H1 (cell line): ENCODE results near the gene ANKRD66. TPM values are rescaled to one million over a fixed set of nuclear protein-coding genes. Genes with fewer than 3 reads are reported as not detected.

ENCODE experiments used
- CTCF ChIA-PET: fragments of 300-600 bp; sonication (Branson Sonifier 250); formaldehyde crosslinking; loops from one replicate; lab custom pipeline; 2021; ENCODE audit not compliant: partially characterized antibody; lab: Charles Lee
- POLR2A ChIA-PET: fragments of 300-600 bp; sonication (Branson Sonifier 250); formaldehyde crosslinking; loops from one replicate; lab custom pipeline; 2021; ENCODE audit warnings: inconsistent platforms; ENCODE audit not compliant: partially characterized antibody; lab: Charles Lee
- DNase-seq, 2 experiments: peaks; one replicate each; pipeline versions ENCODE4 v3.0.0 to v3.0.0-alpha.2; 2010 to 2022; ENCODE audit warnings: low spot score in 2 of 2, low read depth in 1 of 2, mixed read lengths in 1 of 2
- FAIRE-seq: peaks from 2 replicates; lab custom pipeline; 2011; peaks lifted over from hg19 to GRCh38; lab: Jason Lieb, UNC
- H2AFZ ChIP-seq: 2 replicates; pipeline ENCODE4 v1.8.1; 2012; ENCODE audit warnings: low read length, inconsistent platforms
- H2AK5ac ChIP-seq: 2 replicates; pipeline ENCODE4 v1.6.1; 2013; ENCODE audit warnings: low read depth, low read length
- H2BK120ac ChIP-seq: replicated peaks from 2 replicates; pipeline ENCODE3; 2013; ENCODE audit warnings: low read depth, low read length, inconsistent platforms
- H2BK12ac ChIP-seq: 2 replicates; pipeline ENCODE4 v1.6.1; 2013; ENCODE audit warnings: low read depth, low read length
- H2BK15ac ChIP-seq: 2 replicates; pipeline ENCODE4 v1.6.1; 2013; ENCODE audit warnings: low read length
- H2BK20ac ChIP-seq: 2 replicates; pipeline ENCODE4 v1.6.1; 2013; ENCODE audit warnings: low read length
- H2BK5ac ChIP-seq: 2 replicates; pipeline ENCODE4 v1.6.1; 2013; ENCODE audit warnings: low read depth, low read length
- H3K14ac ChIP-seq: 2 replicates; pipeline ENCODE4 v1.6.1; 2013; ENCODE audit warnings: inconsistent platforms; ENCODE audit not compliant: insufficient read length
- H3K18ac ChIP-seq: 2 replicates; pipeline ENCODE4 v1.6.1; 2013; ENCODE audit warnings: low read length; ENCODE audit errors: extremely low read depth
- H3K23ac ChIP-seq: 2 replicates; pipeline ENCODE4 v1.6.1; 2013; ENCODE audit warnings: inconsistent platforms; ENCODE audit not compliant: insufficient read length
- H3K23me2 ChIP-seq: 2 replicates; pipeline ENCODE4 v1.6.1; 2013; ENCODE audit warnings: low read depth, low read length
- H3K27ac ChIP-seq: 2 replicates; pipeline ENCODE4 v1.6.1; 2011; ENCODE audit warnings: low read depth, low read length, inconsistent platforms
- H3K27me3 ChIP-seq, 4 experiments: replicated peaks in 1 of 4; 1 replicate in 1 of 4; 2 replicates in 3 of 4; pipeline versions ENCODE4 v1.6.1 to v1.8.1; 2011 to 2013; ENCODE audit warnings: low read length in 3 of 4, mild to moderate bottlenecking in 3 of 4, inconsistent platforms in 2 of 4, mixed read lengths in 2 of 4, moderate library complexity in 1 of 4; ENCODE audit not compliant: control insufficient read depth in 3 of 4, insufficient read depth in 3 of 4; ENCODE audit errors: extremely low read depth in 1 of 4
- H3K36me3 ChIP-seq, 4 experiments: 2 replicates each; pipeline versions ENCODE4 v1.6.1 to v1.8.1; 2011 to 2013; ENCODE audit warnings: mild to moderate bottlenecking in 4 of 4, low read length in 3 of 4, moderate library complexity in 2 of 4, control low read depth in 1 of 4, inconsistent platforms in 1 of 4; ENCODE audit not compliant: insufficient read depth in 4 of 4, control insufficient read depth in 2 of 4
- H3K4ac ChIP-seq: replicated peaks from 2 replicates; pipeline ENCODE3; 2013; ENCODE audit warnings: low read length, low read depth, mixed read lengths, inconsistent platforms; ENCODE audit not compliant: insufficient read length
- H3K4me1 ChIP-seq, 4 experiments: replicated peaks in 1 of 4; 1 replicate in 1 of 4; 2 replicates in 3 of 4; pipeline versions ENCODE4 v1.6.1 to v1.8.1; 2011 to 2013; ENCODE audit warnings: low read length in 3 of 4, inconsistent platforms in 2 of 4, mixed read lengths in 1 of 4; ENCODE audit not compliant: insufficient read depth in 4 of 4, control insufficient read depth in 3 of 4
- H3K4me2 ChIP-seq, 2 experiments: 2 replicates each; pipeline versions ENCODE4 v1.6.1 to v1.8.1; 2011 to 2013; ENCODE audit warnings: low read depth in 2 of 2, low read length in 2 of 2, control low read depth in 1 of 2, inconsistent platforms in 1 of 2, mild to moderate bottlenecking in 1 of 2; ENCODE audit not compliant: insufficient read depth in 1 of 2
- H3K4me3 ChIP-seq, 4 experiments: fragments of 200-600, 300-600 bp in 1 of 4; sonication (generic), shearing (Covaris generic), sonication (Bioruptor Twin) in 1 of 4; 2 replicates each; pipeline versions ENCODE4 v1.5.1 to v1.8.1; 2011 to 2016; ENCODE audit warnings: low read length in 4 of 4, low read depth in 3 of 4, control low read depth in 2 of 4, inconsistent platforms in 2 of 4, mild to moderate bottlenecking in 2 of 4, mixed read lengths in 1 of 4, moderate library complexity in 1 of 4; ENCODE audit not compliant: insufficient read depth in 2 of 4; ENCODE audit errors: extremely low read depth in 1 of 4
- H3K56ac ChIP-seq: replicated peaks from 2 replicates; pipeline ENCODE3; 2013; ENCODE audit warnings: low read depth, mild to moderate bottlenecking, mixed read lengths, low read length, inconsistent platforms; ENCODE audit not compliant: insufficient read length
- H3K79me1 ChIP-seq: 2 replicates; pipeline ENCODE4 v1.6.1; 2013; ENCODE audit warnings: low read depth, low read length, control low read depth
- H3K79me2 ChIP-seq, 2 experiments: 2 replicates each; pipeline versions ENCODE4 v1.6.1 to v1.8.1; 2012 to 2013; ENCODE audit warnings: low read length in 2 of 2, mild to moderate bottlenecking in 2 of 2, inconsistent platforms in 1 of 2; ENCODE audit not compliant: insufficient read depth in 2 of 2, control insufficient read depth in 1 of 2
- H3K9ac ChIP-seq, 4 experiments: replicated peaks in 1 of 4; 1 replicate in 1 of 4; 2 replicates in 3 of 4; pipeline versions ENCODE4 v1.6.1 to v1.8.1; 2011 to 2013; ENCODE audit warnings: low read depth in 3 of 4, low read length in 3 of 4, control low read depth in 2 of 4, mild to moderate bottlenecking in 2 of 4, moderate library complexity in 2 of 4, inconsistent platforms in 1 of 4; ENCODE audit errors: extremely low read depth in 1 of 4
- H3K9me3 ChIP-seq, 2 experiments: 2 replicates each; pipeline versions ENCODE4 v1.6.1 to v1.8.1; 2012 to 2013; ENCODE audit warnings: mild to moderate bottlenecking in 2 of 2, moderate library complexity in 2 of 2, control low read depth in 1 of 2, inconsistent platforms in 1 of 2, low read depth in 1 of 2, low read length in 1 of 2, mixed read lengths in 1 of 2; ENCODE audit not compliant: insufficient read depth in 2 of 2
- H4K20me1 ChIP-seq, 2 experiments: replicated peaks in 1 of 2; 2 replicates each; pipeline versions ENCODE3 to v1.8.1; 2011 to 2013; ENCODE audit warnings: inconsistent platforms in 2 of 2, low read length in 2 of 2, mild to moderate bottlenecking in 1 of 2; ENCODE audit not compliant: insufficient read depth in 2 of 2, control insufficient read depth in 1 of 2
- H4K5ac ChIP-seq: 2 replicates; pipeline ENCODE4 v1.6.1; 2013; ENCODE audit warnings: low read length, low read depth, mixed read lengths, inconsistent platforms; ENCODE audit not compliant: insufficient read length
- H4K8ac ChIP-seq: 2 replicates; pipeline ENCODE4 v1.8.0; 2013; ENCODE audit warnings: mild to moderate bottlenecking, moderate library complexity, low read length, inconsistent platforms; ENCODE audit not compliant: insufficient read depth; ENCODE audit errors: extremely low read depth
- H4K91ac ChIP-seq: replicated peaks from 2 replicates; pipeline ENCODE3; 2013; ENCODE audit warnings: low read length, mixed read lengths, inconsistent platforms; ENCODE audit not compliant: insufficient read length
- ASH2L ChIP-seq: fragments of 200-600, 300-600 bp; sonication (generic); IDR thresholded peaks from one replicate; pipeline ENCODE4 v1.7.1; 2017; ENCODE audit warnings: low read length
- BRCA1 ChIP-seq: IDR thresholded peaks from 2 replicates; pipeline ENCODE4 v1.6.1; 2012; ENCODE audit warnings: low read depth, low read length, improper control_type of control experiment
- KDM1A ChIP-seq: fragments of 200-600, 300-600 bp; sonication (generic); IDR thresholded peaks from 2 replicates; pipeline ENCODE4 v1.7.1; 2016; ENCODE audit warnings: mild to moderate bottlenecking, low read length, borderline replicate concordance
- NANOG ChIP-seq: IDR thresholded peaks from 2 replicates; pipeline ENCODE4 v1.6.1; 2011; ENCODE audit warnings: low read length, low read depth, mild to moderate bottlenecking, inconsistent platforms; ENCODE audit not compliant: insufficient read depth, poor library complexity, severe bottlenecking
- PHF8 ChIP-seq: fragments of 200-600 bp; sonication (generic); conservative IDR thresholded peaks from 2 replicates; pipeline ENCODE4 v1.7.1; 2012; ENCODE audit warnings: low read depth, mild to moderate bottlenecking, inconsistent platforms, low read length, moderate library complexity
- RBBP5 ChIP-seq: IDR thresholded peaks from 2 replicates; pipeline ENCODE4 v1.7.1; 2012; ENCODE audit warnings: low read depth, mild to moderate bottlenecking, inconsistent platforms, low read length, moderate library complexity, borderline replicate concordance
- SP4 ChIP-seq: IDR thresholded peaks from 2 replicates; pipeline ENCODE4 v1.6.1; 2012; ENCODE audit warnings: low read length, inconsistent platforms
- TCF12 ChIP-seq: IDR thresholded peaks from 2 replicates; pipeline ENCODE4 v1.6.1; 2011; ENCODE audit warnings: low read depth, mild to moderate bottlenecking, low read length
- ZNF274 ChIP-seq: IDR thresholded peaks from 2 replicates; pipeline ENCODE4 v1.7.0; 2012; ENCODE audit warnings: low read length, borderline replicate concordance; ENCODE audit errors: extremely low read depth
- WGBS, 2 experiments: shearing (Covaris generic) in 1 of 2; methylation state at CpG; one replicate each; pipeline versions ENCODE4 v1.1.6 to v1.1.7; 2013 to 2015; ENCODE audit warnings: low lambda C conversion rate in 2 of 2, mixed read lengths in 2 of 2, inconsistent platforms in 1 of 2, low coverage in 1 of 2, missing lambda C conversion rate in 1 of 2; ENCODE audit not compliant: insufficient replicate concordance in 2 of 2, insufficient coverage in 1 of 2, insufficient read length in 1 of 2; ENCODE audit errors: extremely low coverage in 1 of 2, missing lambda C conversion rate in 1 of 2; 5-methylcytosine and 5-hydroxymethylcytosine counted together
- polyA plus RNA-seq, 7 experiments: library from polyadenylated mRNA; depleted of rRNA in 3 of 7; stranded (reverse) in 5 of 7; unstranded in 2 of 7; fragments of >200 nt in 5 of 7; fragments of 200-250 nt in 2 of 7; gene quantifications; 1 replicate in 5 of 7; 2 replicates in 1 of 7; 4 replicates in 1 of 7; pipeline versions ENCODE4 v1.2.1 to v1.2.3, GENCODE V29; 2011 to 2013; ENCODE audit warnings: missing spikeins in 2 of 7, mixed read lengths in 2 of 7
- total RNA-seq: library from RNA; stranded (reverse); fragmentation: NEBNext Ultra II Directional; extraction: Animal tissue kit (Norgen Biotek cat#: 25700); gene quantifications from 2 replicates; pipeline ENCODE4 v1.2.1, GENCODE V29; 2021

The ANKRD66 gene
- total and polyA plus RNA-seq, 2 of the 8 experiments (the other 6 are each of a cell fraction or from before 2014, with no cell fraction given) = 0.05 TPM; not detected in 1

DNA sequence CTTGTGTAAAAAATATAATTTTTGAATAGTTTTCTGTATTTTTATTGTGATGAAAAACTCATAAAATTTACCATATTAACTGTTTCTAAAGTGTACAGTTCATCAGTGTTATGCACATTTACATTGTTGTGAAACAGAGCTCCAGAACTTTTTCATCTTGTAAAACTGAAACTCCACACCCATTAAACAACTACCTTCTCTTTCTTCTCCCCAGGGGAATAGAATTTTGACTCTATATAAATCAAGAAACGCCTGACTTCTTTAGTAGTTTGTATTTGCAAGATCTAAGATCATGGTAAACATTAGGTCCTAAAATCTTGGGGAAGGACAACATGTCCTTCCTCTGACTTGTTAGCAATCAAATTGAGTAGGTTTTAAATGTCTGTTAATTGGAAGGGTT lies 9.1 kb downstream of the ANKRD66 start:
- H3K9me3 ChIP-seq = no peaks in the 10 kb centered on the region
- H3K4ac ChIP-seq = no peak overlapping the region
- ChIA-PET CTCF (interaction anchor here (1.3 to 2.5 kb wide), 3 partner anchors 21 to 27 kb away, joined by 3 to 5 read pairs (median 3); partner anchors contain the start of gene PLA2G7), POLR2A (no interaction called here)
- DNase-seq (no peak), FAIRE-seq (no peak)
- H3K79me1 ChIP-seq = no peaks in the 10 kb centered on the region
- H3K27ac ChIP-seq = no peak overlapping the region
- H2BK120ac ChIP-seq = no peak overlapping the region
- H3K36me3 ChIP-seq = no peaks in the 10 kb centered on the region
- no peak overlapping the region for H3K9ac ChIP-seq
- no peak overlapping the region for H4K91ac ChIP-seq
- H3K4me2 ChIP-seq = no peak overlapping the region
- 78% methylated on average over 1 of the region's 1 CpG; no CpG with 5 or more reads in 1 of the 2 experiments for WGBS, 2 experiments
- H2AK5ac ChIP-seq = no peak overlapping the region
- TF ChIP-seq TCF12 = no peak
- no peak for TF ChIP-seq KDM1A
- no peak for TF ChIP-seq NANOG
- TF ChIP-seq ZNF274 = no peak
- TF ChIP-seq ASH2L = no peak
- no peak for TF ChIP-seq PHF8
- no peak for TF ChIP-seq SP4
- TF ChIP-seq RBBP5 = no peak
- TF ChIP-seq BRCA1 = no peak
- peaks cover 0 to 7% (median 3%) of the 10 kb centered on the region in 4 experiments; a peak in 3 of 7 replicates for H3K4me1 ChIP-seq
- no peak overlapping the region for H2BK15ac ChIP-seq
- H3K23ac ChIP-seq = no peak overlapping the region
- H4K8ac ChIP-seq = no peak overlapping the region
- no peak overlapping the region for H2BK20ac ChIP-seq
- H3K23me2 ChIP-seq = no peaks in the 10 kb centered on the region
- H2BK12ac ChIP-seq = no peak overlapping the region
- H3K4me3 ChIP-seq = no peak overlapping the region
- H2BK5ac ChIP-seq = no peak overlapping the region
- no peaks in the 10 kb centered on the region for H4K20me1 ChIP-seq
- no peak overlapping the region for H4K5ac ChIP-seq
- no peaks in the 10 kb centered on the region for H3K79me2 ChIP-seq
- no peak overlapping the region for H3K56ac ChIP-seq
- no peak overlapping the region for H2AFZ ChIP-seq
- H3K27me3 ChIP-seq = no peaks in the 10 kb centered on the region
- no peak overlapping the region for H3K14ac ChIP-seq
- H3K18ac ChIP-seq = no peak overlapping the region
